GM12801 (cell line): ENCODE data around the gene PHRF1.

Experiments
- CTCF ChIP-seq: IDR thresholded peaks from one replicate; pipeline ENCODE4 v1.5.1; 2011; ENCODE audit warnings: control low read depth; ENCODE audit not compliant: insufficient read length; ENCODE audit errors: extremely low read depth

The PHRF1 gene

GRCh38 chr11:655036-655726 lies 78.9 kb downstream of the PHRF1 start:
- no peak for TF ChIP-seq CTCF

GRCh38 chr11:656426-656825 lies 80.2 kb downstream of the PHRF1 start:
- TF ChIP-seq CTCF, result no peak

GRCh38 chr11:656866-657265 lies 80.6 kb downstream of the PHRF1 start:
- TF ChIP-seq CTCF, result no peak

GRCh38 chr11:657691-658126 lies 81.4 kb downstream of the PHRF1 start:
- no peak for TF ChIP-seq CTCF

- no peak for TF ChIP-seq CTCF
These were observed 83.3 kb downstream of the PHRF1 start for GRCh38 chr11:659532-660085.

- TF ChIP-seq CTCF, result no peak
These were observed 84.0 kb downstream of the PHRF1 start for GRCh38 chr11:660281-660680.

- TF ChIP-seq CTCF, result no peak
These were observed 84.6 kb downstream of the PHRF1 start for GRCh38 chr11:660681-661444.
